NK-92 treated with Interleukin-12 subunit alpha and Interleukin-12 subunit beta, amount 100 ng/mL, for 24 hours (cell line): ENCODE measurements around the gene C2CD2.
A peak's percentile ranks its signal among the peaks of the same experiment; 100 is the strongest.

Experiments
- DNase-seq: peaks from one replicate; lab custom pipeline; 2025; lab: John Stamatoyannopoulos, UW

The C2CD2 gene

GRCh38 chr21:41907496-41908258 is 46.1 kb downstream of the C2CD2 start:
- no peak for DNase-seq

- no peak for DNase-seq
Measured at GRCh38 chr21:41906770-41907169, 47.0 kb downstream of the C2CD2 start.

GRCh38 chr21:41903559-41904351 is 50.1 kb downstream of the C2CD2 start:
- DNase-seq: peak; percentile 25

GRCh38 chr21:41902946-41903345 is 50.9 kb downstream of the C2CD2 start:
- no peak for DNase-seq

GRCh38 chr21:41901782-41902181 is 52.0 kb downstream of the C2CD2 start:
- DNase-seq: no peak

- no peak for DNase-seq
Measured at GRCh38 chr21:41901099-41901498, 52.7 kb downstream of the C2CD2 start.

GRCh38 chr21:41900401-41900800 is 53.4 kb downstream of the C2CD2 start:
- no peak for DNase-seq

- peak; percentile 62 for DNase-seq
Measured at GRCh38 chr21:41899426-41900202, 54.2 kb downstream of the C2CD2 start.

GRCh38 chr21:41898998-41899397 is 54.8 kb downstream of the C2CD2 start:
- no peak for DNase-seq

- no peak for DNase-seq
Measured at GRCh38 chr21:41897700-41898099, 56.1 kb downstream of the C2CD2 start.

GRCh38 chr21:41897047-41897669 is 56.7 kb downstream of the C2CD2 start:
- no peak for DNase-seq

GRCh38 chr21:41895643-41896493 is 58.0 kb downstream of the C2CD2 start:
- DNase-seq: no peak

GRCh38 chr21:41894922-41895557 is 58.8 kb downstream of the C2CD2 start:
- DNase-seq: no peak

GRCh38 chr21:41894511-41894910 is 59.3 kb downstream of the C2CD2 start:
- DNase-seq: no peak

- no peak for DNase-seq
Measured at GRCh38 chr21:41892726-41893125, 61.1 kb downstream of the C2CD2 start.

- DNase-seq: no peak
Measured at GRCh38 chr21:41891132-41891531, 62.7 kb downstream of the C2CD2 start.

GRCh38 chr21:41890355-41890754 is 63.5 kb downstream of the C2CD2 start:
- DNase-seq: no peak

GRCh38 chr21:41888749-41889376 is 65.0 kb downstream of the C2CD2 start:
- no peak for DNase-seq

- DNase-seq: no peak
Measured at GRCh38 chr21:41887667-41888066, 66.2 kb downstream of the C2CD2 start.

- no peak for DNase-seq
Measured at GRCh38 chr21:41886328-41886727, 67.5 kb downstream of the C2CD2 start.
